Brain (organoid and tissue), 1 donor: Measurements from ENCODE around the gene CSNK1A1L. TPM values are rescaled to one million over a fixed set of nuclear protein-coding genes. Genes with fewer than 3 reads are reported as not detected.

Experiments
- polyA plus RNA-seq: library from polyadenylated mRNA; stranded (reverse); fragments of 350-450 nt; fragmentation: Illumina TruSeq; extraction: RNeasy Lipid Tissue Mini Kit (QIAGEN cat#74804); gene quantifications from one replicate; pipeline ENCODE4 v1.2.3, GENCODE V29; 2015; ENCODE audit warnings: low read depth, low replicate concordance; ENCODE audit not compliant: insufficient read depth

The CSNK1A1L gene
- polyA plus RNA-seq, 1 donor from 2014 or later, result not detected

Other genes with a start within 250 kb of the CSNK1A1L start
- 14.8 TPM for gene SMAD9, start 185.4 kb downstream of the CSNK1A1L start, polyA plus RNA-seq
- 15.5 TPM for gene ALG5, start 106.3 kb downstream of the CSNK1A1L start, polyA plus RNA-seq
- 21.6 TPM for gene EXOSC8, start 104.9 kb downstream of the CSNK1A1L start, polyA plus RNA-seq
- 14.8 TPM for gene SUPT20H, start 46.0 kb downstream of the CSNK1A1L start, polyA plus RNA-seq